CD14-positive monocyte (primary cell): ENCODE measurements around the gene KIRREL3. TPM values are rescaled to one million over a fixed set of nuclear protein-coding genes. Genes with fewer than 3 reads are reported as not detected.

Experiments used
- DNase-seq, 3 donors: peaks; one replicate each; pipeline ENCODE4 v3.0.0-alpha.2; 2011 to 2022
- H2AFZ ChIP-seq: 2 replicates; pipeline ENCODE4 v1.6.0; 2012; ENCODE audit warnings: mild to moderate bottlenecking, low read depth, low read length, inconsistent platforms; ENCODE audit not compliant: insufficient read depth, poor library complexity, severe bottlenecking
- H3K27ac ChIP-seq, 2 donors: 1 replicate in 1 of 2; 2 replicates in 1 of 2; pipeline ENCODE4 v1.5.1; 2012 to 2013; ENCODE audit warnings: low read length in 2 of 2, control low read depth in 1 of 2, inconsistent platforms in 1 of 2, low read depth in 1 of 2, mild to moderate bottlenecking in 1 of 2
- H3K27me3 ChIP-seq, 2 donors: one replicate each; pipeline versions ENCODE4 v1.6.0 to v1.6.1; 2011 to 2013; ENCODE audit warnings: low read length in 2 of 2; ENCODE audit not compliant: control insufficient read depth in 2 of 2, insufficient read depth in 2 of 2
- H3K36me3 ChIP-seq, 2 donors: replicated peaks in 1 of 2; 1 replicate in 1 of 2; 2 replicates in 1 of 2; pipeline versions ENCODE4 v1.5.1 to v1.6.1; 2012 to 2013; ENCODE audit warnings: low read length in 2 of 2, control low read depth in 1 of 2, inconsistent platforms in 1 of 2, mild to moderate bottlenecking in 1 of 2; ENCODE audit not compliant: insufficient read depth in 2 of 2, control insufficient read depth in 1 of 2
- H3K4me1 ChIP-seq, 2 donors: 1 replicate in 1 of 2; 2 replicates in 1 of 2; pipeline versions ENCODE4 v1.5.1 to v1.6.1; 2012 to 2013; ENCODE audit warnings: low read length in 2 of 2, control low read depth in 1 of 2, inconsistent platforms in 1 of 2, mild to moderate bottlenecking in 1 of 2, moderate library complexity in 1 of 2; ENCODE audit not compliant: insufficient read depth in 2 of 2, control insufficient read depth in 1 of 2
- H3K4me2 ChIP-seq: replicated peaks from 2 replicates; pipeline ENCODE3; 2012; ENCODE audit warnings: low read length, moderate library complexity, mild to moderate bottlenecking; ENCODE audit not compliant: poor library complexity, severe bottlenecking; ENCODE audit errors: extremely low read depth
- H3K4me3 ChIP-seq, 3 experiments: fragments of 200-600 bp in 1 of 3; sonication (generic) in 1 of 3; replicated peaks in 1 of 3; 1 replicate in 2 of 3; 2 replicates in 1 of 3; pipeline ENCODE4 v1.5.1; 2011 to 2013; ENCODE audit warnings: low read length in 3 of 3, mild to moderate bottlenecking in 3 of 3, control low read depth in 2 of 3, low read depth in 2 of 3, inconsistent platforms in 1 of 3, moderate library complexity in 1 of 3
- H3K79me2 ChIP-seq: 2 replicates; pipeline ENCODE4 v1.6.0; 2012; ENCODE audit warnings: mild to moderate bottlenecking, control low read depth, inconsistent platforms, low read length, moderate library complexity; ENCODE audit not compliant: insufficient read depth
- H3K9ac ChIP-seq: 2 replicates; pipeline ENCODE4 v1.6.0; 2017; ENCODE audit warnings: low read length, mild to moderate bottlenecking; ENCODE audit not compliant: insufficient read depth, poor library complexity, severe bottlenecking
- H3K9me3 ChIP-seq, 2 donors: replicated peaks in 1 of 2; 1 replicate in 1 of 2; 2 replicates in 1 of 2; pipeline versions ENCODE4 v1.5.1 to v1.6.1; 2012 to 2013; ENCODE audit warnings: low read length in 2 of 2, control low read depth in 1 of 2; ENCODE audit not compliant: control insufficient read depth in 1 of 2, insufficient read depth in 1 of 2
- H4K20me1 ChIP-seq: 2 replicates; pipeline ENCODE4 v1.6.0; 2012; ENCODE audit warnings: mild to moderate bottlenecking, low read length, control low read depth, moderate library complexity; ENCODE audit not compliant: insufficient read depth
- H3K27ac Mint-ChIP-seq, 7 donors: one replicate each; pipeline ENCODE4 v1.8.0; 2020; ENCODE audit warnings: mild to moderate bottlenecking in 7 of 7, mixed read lengths in 7 of 7, moderate library complexity in 6 of 7, inconsistent platforms in 2 of 7
- H3K27me3 Mint-ChIP-seq, 3 donors: one replicate each; pipeline ENCODE4 v1.8.0; 2021 to 2022; ENCODE audit warnings: low read depth in 3 of 3, mild to moderate bottlenecking in 3 of 3, mixed read lengths in 3 of 3, moderate library complexity in 3 of 3, inconsistent platforms in 1 of 3
- H3K36me3 Mint-ChIP-seq, 2 donors: one replicate each; pipeline ENCODE4 v1.8.0; 2020; ENCODE audit warnings: mixed read lengths in 2 of 2, inconsistent platforms in 1 of 2, mild to moderate bottlenecking in 1 of 2
- H3K4me1 Mint-ChIP-seq: one replicate; pipeline ENCODE4 v1.8.0; 2020; ENCODE audit warnings: mild to moderate bottlenecking, mixed read lengths
- H3K4me3 Mint-ChIP-seq, 2 donors: one replicate each; pipeline ENCODE4 v1.8.0; 2020; ENCODE audit warnings: mild to moderate bottlenecking in 2 of 2, mixed read lengths in 2 of 2, moderate library complexity in 1 of 2
- H3K9me3 Mint-ChIP-seq, 7 donors: one replicate each; pipeline ENCODE4 v1.8.0; 2020 to 2022; ENCODE audit warnings: mixed read lengths in 7 of 7, mild to moderate bottlenecking in 6 of 7, moderate library complexity in 6 of 7, inconsistent platforms in 2 of 7
- WGBS: methylation state at CpG from one replicate; pipeline ENCODE4 v1.1.5; 2013; ENCODE audit warnings: missing lambda C conversion rate; ENCODE audit not compliant: insufficient coverage; 5-methylcytosine and 5-hydroxymethylcytosine counted together
- intact Hi-C, 2 donors: fragments of 100-400 bp; cut with micrococcal nuclease; formaldehyde crosslinking; loops; one replicate each; pipeline versions ENCODE4 v1.15.0 to v1.15.1; 2023
- polyA plus RNA-seq, 3 donors: library from polyadenylated mRNA; depleted of rRNA in 1 of 3; unstranded in 2 of 3; stranded (reverse) in 1 of 3; fragments of 300-500 nt in 2 of 3; fragments of >200 nt in 1 of 3; fragmentation: Illumina TruSeq in 2 of 3; gene quantifications; 1 replicate in 2 of 3; 2 replicates in 1 of 3; pipeline ENCODE4 v1.2.3, GENCODE V29; 2012 to 2021
- TF ChIP-seq, protein P1 (sequence below): fragments of 200-600 bp; IDR thresholded peaks from one replicate; pipeline ENCODE4 v1.8.0; 2022; ENCODE audit warnings: antibody characterized with exemption, mild to moderate bottlenecking

The KIRREL3 gene
- polyA plus RNA-seq, 3 donors = not detected

DNA sequence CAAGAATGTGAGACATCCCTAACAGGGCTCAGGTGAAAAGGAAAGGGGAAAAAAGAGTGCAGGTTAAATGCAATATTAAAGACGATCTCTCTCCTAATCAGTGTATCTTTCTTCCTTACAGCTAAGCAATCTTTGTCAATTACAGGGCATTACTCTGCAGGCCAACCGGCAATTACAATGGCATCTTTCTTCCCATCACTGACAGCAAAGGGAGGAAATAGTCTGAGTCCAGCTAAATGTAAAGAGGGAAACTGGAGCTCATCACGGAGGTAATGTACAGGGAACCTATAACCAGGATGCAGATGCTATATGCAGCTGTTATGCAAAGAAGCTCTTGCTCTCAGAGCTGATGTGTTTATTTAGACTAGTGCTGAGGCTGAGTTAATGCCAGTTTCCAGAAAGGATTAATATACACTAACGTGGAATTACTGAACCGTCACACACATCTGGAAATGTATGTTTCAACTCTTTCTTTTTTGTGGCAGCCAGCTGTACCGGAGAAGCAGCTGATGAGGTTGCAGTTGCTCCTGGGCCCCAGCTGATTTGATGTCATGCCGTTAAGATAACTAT, 121.6 kb downstream of the KIRREL3 start:
- no peaks in the 10 kb centered on the region for H3K9me3 ChIP-seq
- H3K27me3 ChIP-seq = peaks cover 0 to 3% of the 10 kb centered on the region in 2 donors
- H3K36me3 ChIP-seq = no peaks in the 10 kb centered on the region
- H4K20me1 ChIP-seq = no peaks in the 10 kb centered on the region
- H3K9me3 Mint-ChIP-seq = peaks cover 0 to 1% (median 0%) of the 10 kb centered on the region in 7 donors
- no peak overlapping the region for H2AFZ ChIP-seq
- 95% methylated on average over 2 of the region's 7 CpGs for WGBS
- H3K4me3 ChIP-seq = no peak overlapping the region
- no peak overlapping the region for H3K9ac ChIP-seq
- H3K4me2 ChIP-seq = no peak overlapping the region
- H3K79me2 ChIP-seq = no peaks in the 10 kb centered on the region
- H3K36me3 Mint-ChIP-seq = no peaks in the 10 kb centered on the region
- H3K4me1 ChIP-seq = no peaks in the 10 kb centered on the region
- DNase-seq = no peak
- H3K4me1 Mint-ChIP-seq = no peaks in the 10 kb centered on the region
- H3K4me3 Mint-ChIP-seq = no peak overlapping the region
- H3K27me3 Mint-ChIP-seq = peaks cover 0 to 3% (median 2%) of the 10 kb centered on the region in 3 donors
- no peak overlapping the region for H3K27ac ChIP-seq
- intact Hi-C loops = no loop called here
- TF ChIP-seq, protein P1, sequence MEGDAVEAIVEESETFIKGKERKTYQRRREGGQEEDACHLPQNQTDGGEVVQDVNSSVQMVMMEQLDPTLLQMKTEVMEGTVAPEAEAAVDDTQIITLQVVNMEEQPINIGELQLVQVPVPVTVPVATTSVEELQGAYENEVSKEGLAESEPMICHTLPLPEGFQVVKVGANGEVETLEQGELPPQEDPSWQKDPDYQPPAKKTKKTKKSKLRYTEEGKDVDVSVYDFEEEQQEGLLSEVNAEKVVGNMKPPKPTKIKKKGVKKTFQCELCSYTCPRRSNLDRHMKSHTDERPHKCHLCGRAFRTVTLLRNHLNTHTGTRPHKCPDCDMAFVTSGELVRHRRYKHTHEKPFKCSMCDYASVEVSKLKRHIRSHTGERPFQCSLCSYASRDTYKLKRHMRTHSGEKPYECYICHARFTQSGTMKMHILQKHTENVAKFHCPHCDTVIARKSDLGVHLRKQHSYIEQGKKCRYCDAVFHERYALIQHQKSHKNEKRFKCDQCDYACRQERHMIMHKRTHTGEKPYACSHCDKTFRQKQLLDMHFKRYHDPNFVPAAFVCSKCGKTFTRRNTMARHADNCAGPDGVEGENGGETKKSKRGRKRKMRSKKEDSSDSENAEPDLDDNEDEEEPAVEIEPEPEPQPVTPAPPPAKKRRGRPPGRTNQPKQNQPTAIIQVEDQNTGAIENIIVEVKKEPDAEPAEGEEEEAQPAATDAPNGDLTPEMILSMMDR = no peak
- H3K27ac Mint-ChIP-seq = no peak overlapping the region

DNA sequence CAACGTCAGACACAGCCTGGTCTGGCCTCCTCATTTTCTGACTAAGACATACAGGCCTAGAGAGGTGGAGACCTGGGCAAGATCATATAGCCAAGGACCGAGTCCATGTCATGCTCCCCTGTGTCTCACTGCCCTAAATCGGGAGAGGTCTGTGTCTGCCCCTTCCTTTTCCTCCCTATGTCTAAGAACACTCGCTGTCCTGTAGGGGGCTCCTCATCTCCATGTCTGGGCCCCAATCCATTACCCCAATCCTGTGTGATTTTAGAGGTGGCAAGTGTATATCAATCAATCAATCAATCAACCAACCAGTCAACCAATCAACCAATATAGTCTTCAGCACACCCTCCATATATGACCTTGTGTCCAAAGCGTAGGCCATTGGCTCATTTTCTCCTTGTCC, 125.7 kb downstream of the KIRREL3 start:
- H3K9ac ChIP-seq = no peak overlapping the region
- intact Hi-C loops = no loop called here
- no peaks in the 10 kb centered on the region for H3K9me3 ChIP-seq
- Mint-ChIP-seq H3K4me3 (no peak overlapping the region), H3K36me3 (no peaks in the 10 kb centered on the region), H3K27me3 (peaks cover 0 to 6% (median 3%) of the 10 kb centered on the region in 3 donors), H3K27ac (no peak overlapping the region), H3K9me3 (no peaks in the 10 kb centered on the region), H3K4me1 (no peaks in the 10 kb centered on the region)
- no peak overlapping the region for H3K4me3 ChIP-seq
- H3K36me3 ChIP-seq = no peaks in the 10 kb centered on the region
- no peak overlapping the region for H3K27ac ChIP-seq
- no peak for DNase-seq
- no peaks in the 10 kb centered on the region for H3K4me1 ChIP-seq
- WGBS = 69% methylated on average over 3 of the region's 5 CpGs
- no peaks in the 10 kb centered on the region for H4K20me1 ChIP-seq
- H2AFZ ChIP-seq = no peak overlapping the region
- TF ChIP-seq, protein P1 = no peak
- H3K79me2 ChIP-seq = no peaks in the 10 kb centered on the region
- no peak overlapping the region for H3K4me2 ChIP-seq
- peaks cover 0 to 3% of the 10 kb centered on the region in 2 donors for H3K27me3 ChIP-seq
